ENCODE measurements around the gene BRSK2.

GRCh38 chr11:1397146-1397861 is 7.6 kb downstream of the BRSK2 start:
- TF ChIP-seq, protein P1, sequence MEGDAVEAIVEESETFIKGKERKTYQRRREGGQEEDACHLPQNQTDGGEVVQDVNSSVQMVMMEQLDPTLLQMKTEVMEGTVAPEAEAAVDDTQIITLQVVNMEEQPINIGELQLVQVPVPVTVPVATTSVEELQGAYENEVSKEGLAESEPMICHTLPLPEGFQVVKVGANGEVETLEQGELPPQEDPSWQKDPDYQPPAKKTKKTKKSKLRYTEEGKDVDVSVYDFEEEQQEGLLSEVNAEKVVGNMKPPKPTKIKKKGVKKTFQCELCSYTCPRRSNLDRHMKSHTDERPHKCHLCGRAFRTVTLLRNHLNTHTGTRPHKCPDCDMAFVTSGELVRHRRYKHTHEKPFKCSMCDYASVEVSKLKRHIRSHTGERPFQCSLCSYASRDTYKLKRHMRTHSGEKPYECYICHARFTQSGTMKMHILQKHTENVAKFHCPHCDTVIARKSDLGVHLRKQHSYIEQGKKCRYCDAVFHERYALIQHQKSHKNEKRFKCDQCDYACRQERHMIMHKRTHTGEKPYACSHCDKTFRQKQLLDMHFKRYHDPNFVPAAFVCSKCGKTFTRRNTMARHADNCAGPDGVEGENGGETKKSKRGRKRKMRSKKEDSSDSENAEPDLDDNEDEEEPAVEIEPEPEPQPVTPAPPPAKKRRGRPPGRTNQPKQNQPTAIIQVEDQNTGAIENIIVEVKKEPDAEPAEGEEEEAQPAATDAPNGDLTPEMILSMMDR (IDR thresholded peaks at IDR 0.05; ENCODE audit: poor library complexity): no peak
- TF ChIP-seq EZH2 (IDR thresholded peaks at IDR 0.05; ENCODE audit: borderline replicate concordance): no peak
